IPS DF 6.9 (cell line): ENCODE data around the gene LRP1B.

ENCODE experiments used
- DNase-seq: peaks from one replicate; pipeline ENCODE4 v3.0.0-alpha.2; 2013; ENCODE audit warnings: low read depth, low spot score
- H3K27ac ChIP-seq: one replicate; pipeline ENCODE4 v1.5.1; 2013; ENCODE audit warnings: low read length, control low read depth
- H3K27me3 ChIP-seq: 2 replicates; pipeline ENCODE4 v1.6.1; 2013; ENCODE audit warnings: mild to moderate bottlenecking, low read length; ENCODE audit not compliant: control insufficient read depth, insufficient read depth
- H3K36me3 ChIP-seq: 2 replicates; pipeline ENCODE4 v1.6.1; 2013; ENCODE audit warnings: low read length; ENCODE audit not compliant: control insufficient read depth, insufficient read depth
- H3K4me1 ChIP-seq: 2 replicates; pipeline ENCODE4 v1.6.1; 2013; ENCODE audit warnings: low read length; ENCODE audit not compliant: control insufficient read depth, insufficient read depth
- H3K4me3 ChIP-seq: 2 replicates; pipeline ENCODE4 v1.5.1; 2013; ENCODE audit warnings: mild to moderate bottlenecking, low read length
- H3K9me3 ChIP-seq: 2 replicates; pipeline ENCODE4 v1.6.1; 2013; ENCODE audit warnings: low read length, inconsistent platforms; ENCODE audit not compliant: control insufficient read depth, insufficient read depth
- WGBS: extraction: QIAGEN DNeasy Blood & Tissue Kit; methylation state at CpG from one replicate; pipeline ENCODE4 v1.1.7; 2013; ENCODE audit warnings: mixed read lengths, missing lambda C conversion rate; ENCODE audit not compliant: insufficient read length, insufficient coverage; 5-methylcytosine and 5-hydroxymethylcytosine counted together

LRP1B gene

DNA sequence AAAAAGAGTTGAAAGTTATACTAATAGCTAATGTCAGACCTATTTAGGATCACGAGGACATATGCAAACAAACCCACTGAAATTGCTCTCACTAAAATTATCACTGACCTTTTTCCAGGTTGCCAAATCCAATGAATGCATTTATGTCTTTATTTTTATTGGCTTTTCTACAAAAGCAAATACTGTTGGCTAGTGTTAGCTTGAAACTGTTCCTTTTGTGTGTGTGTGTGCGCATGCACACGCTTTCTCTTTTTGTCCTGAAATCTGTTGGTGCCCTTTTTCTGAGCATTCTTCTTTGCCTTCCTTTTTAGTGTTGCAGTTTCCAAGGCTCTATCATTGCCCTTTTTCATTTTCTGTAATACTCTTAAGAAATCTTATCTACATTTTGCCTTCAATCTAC, 1269.2 kb downstream of the LRP1B start:
- WGBS, result no CpG with 5 or more reads among the region's 3 CpGs
- no peak for DNase-seq
- Histone ChIP-seq H3K27ac (no peak overlapping the region), H3K36me3 (no peaks in the 10 kb centered on the region), H3K4me1 (no peaks in the 10 kb centered on the region), H3K4me3 (no peak overlapping the region), H3K9me3 (no peaks in the 10 kb centered on the region), H3K27me3 (no peaks in the 10 kb centered on the region)

- Histone ChIP-seq H3K4me3 (no peak overlapping the region), H3K27ac (no peak overlapping the region), H3K9me3 (no peaks in the 10 kb centered on the region), H3K27me3 (no peaks in the 10 kb centered on the region), H3K4me1 (no peaks in the 10 kb centered on the region), H3K36me3 (no peaks in the 10 kb centered on the region)
- WGBS, result no CpG with 5 or more reads among the region's 2 CpGs
- DNase-seq, result no peak
Measured at GRCh38 chr2:140855471-140855870, 1275.3 kb downstream of the LRP1B start.

DNA sequence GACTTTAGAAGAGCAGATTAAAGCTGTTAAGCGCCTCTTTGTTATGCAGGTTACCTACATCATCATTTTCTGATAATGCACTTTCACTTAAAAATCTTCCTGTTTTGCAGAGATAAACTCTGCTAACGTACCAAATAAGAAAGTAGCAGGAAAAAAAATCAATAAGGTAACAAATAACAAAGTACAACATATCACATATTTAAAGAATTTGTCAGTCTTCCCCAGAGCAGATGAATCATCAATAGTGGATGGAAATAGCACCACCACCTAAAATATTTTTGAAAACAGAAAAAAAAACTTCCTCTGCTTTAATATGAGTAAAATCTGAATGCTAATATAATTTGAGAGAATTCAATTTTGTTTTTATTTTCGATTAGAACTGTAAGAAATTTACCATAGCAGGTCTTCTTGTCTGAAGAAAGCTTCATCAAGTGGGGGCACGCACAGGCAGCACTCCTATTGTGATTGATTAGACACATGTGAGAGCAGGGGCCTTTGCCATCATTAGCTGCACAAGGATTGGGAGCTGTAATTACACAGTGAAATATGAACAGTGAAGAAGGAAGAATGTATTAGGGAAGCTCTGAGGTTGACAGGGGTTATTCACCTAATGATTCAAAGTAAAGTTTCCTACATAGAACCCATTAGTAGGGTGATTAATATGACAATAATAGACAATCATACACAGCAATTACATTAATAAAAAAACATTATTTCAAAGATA, 1279.4 kb downstream of the LRP1B start:
- Histone ChIP-seq H3K4me3 (no peak overlapping the region), H3K27ac (no peak overlapping the region), H3K27me3 (no peaks in the 10 kb centered on the region), H3K9me3 (no peaks in the 10 kb centered on the region), H3K4me1 (no peaks in the 10 kb centered on the region), H3K36me3 (no peaks in the 10 kb centered on the region)
- no CpG with 5 or more reads among the region's 4 CpGs for WGBS
- DNase-seq, result no peak

DNA sequence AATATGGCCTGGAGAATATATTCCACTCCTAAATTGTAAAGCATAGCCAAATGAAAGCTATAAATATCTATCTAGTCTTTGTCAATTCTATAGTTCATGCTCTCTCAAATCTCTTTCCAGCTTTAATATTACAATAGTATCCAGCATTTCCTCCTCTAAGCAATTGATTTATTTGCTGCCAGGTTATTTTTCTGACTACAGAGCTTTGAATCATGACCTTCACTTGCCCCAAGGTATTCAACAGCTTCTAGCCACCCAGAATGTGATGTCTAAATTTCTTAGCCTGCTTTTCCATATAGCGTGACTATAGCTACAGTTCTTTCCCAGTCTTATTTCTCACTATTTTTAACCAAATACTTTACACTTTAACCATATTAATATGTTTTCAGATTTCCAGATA, 1287.6 kb downstream of the LRP1B start:
- Histone ChIP-seq H3K4me1 (no peaks in the 10 kb centered on the region), H3K27me3 (no peaks in the 10 kb centered on the region), H3K27ac (no peak overlapping the region), H3K36me3 (no peaks in the 10 kb centered on the region), H3K9me3 (no peaks in the 10 kb centered on the region), H3K4me3 (no peak overlapping the region)
- DNase-seq, result no peak
- 100% methylated on average over 1 of the region's 1 CpG for WGBS

DNA sequence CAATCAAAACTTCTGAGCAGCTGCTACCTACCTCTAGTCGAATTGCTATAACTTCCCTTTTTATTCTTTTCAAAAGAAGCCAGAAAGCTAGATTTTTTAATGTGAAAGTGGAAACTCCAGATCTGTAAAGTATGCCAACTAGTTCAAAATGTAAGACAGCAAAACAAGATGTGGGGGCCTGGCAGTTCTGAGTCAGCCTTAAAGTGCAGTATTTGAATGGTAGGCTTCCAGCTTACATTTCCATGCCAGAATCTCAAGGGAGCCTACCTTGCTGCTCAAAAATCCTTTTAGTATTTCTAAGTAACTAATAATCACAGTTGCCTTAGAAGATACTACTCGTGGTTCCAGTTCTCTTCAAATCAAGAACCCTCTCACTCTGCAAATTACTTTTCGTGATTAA, 1288.7 kb downstream of the LRP1B start:
- Histone ChIP-seq H3K36me3 (no peaks in the 10 kb centered on the region), H3K27ac (no peak overlapping the region), H3K9me3 (no peaks in the 10 kb centered on the region), H3K4me3 (no peak overlapping the region), H3K4me1 (no peaks in the 10 kb centered on the region), H3K27me3 (no peaks in the 10 kb centered on the region)
- no peak for DNase-seq
- WGBS, result no CpG with 5 or more reads among the region's 3 CpGs

DNA sequence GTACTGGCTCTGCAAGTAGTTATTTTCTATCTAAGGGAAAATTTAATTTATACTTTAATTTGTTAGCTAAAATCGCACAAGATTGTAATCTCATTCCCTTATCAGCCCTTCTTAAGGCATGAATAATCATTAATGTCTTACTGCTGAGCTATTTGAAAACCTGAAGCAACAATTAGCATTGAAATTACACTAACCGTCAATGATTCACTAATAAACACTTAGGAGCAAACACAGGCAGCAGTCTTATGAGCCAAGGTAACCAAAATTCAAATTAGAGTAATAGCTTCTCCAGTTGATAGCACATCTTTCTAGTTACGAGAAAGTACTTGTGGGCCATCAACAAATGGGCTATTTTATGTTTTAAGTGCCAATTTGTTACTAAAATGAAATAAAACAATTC, 1289.7 kb downstream of the LRP1B start:
- no peak for DNase-seq

GRCh38 chr2:140836826-140837225, 1294.0 kb downstream of the LRP1B start:
- no peak for DNase-seq
- no peaks in the 10 kb centered on the region for H3K4me1 ChIP-seq
- H3K9me3 ChIP-seq, result no peaks in the 10 kb centered on the region
- H3K36me3 ChIP-seq, result no peaks in the 10 kb centered on the region
- no peaks in the 10 kb centered on the region for H3K27me3 ChIP-seq
- no peak overlapping the region for H3K27ac ChIP-seq
- no peak overlapping the region for H3K4me3 ChIP-seq
- WGBS, result no CpG with 5 or more reads among the region's 2 CpGs

More for the DNA sequence above, 1289.7 kb downstream of the LRP1B start:
- Histone ChIP-seq H3K4me3 (no peak overlapping the region), H3K36me3 (no peaks in the 10 kb centered on the region), H3K27me3 (no peaks in the 10 kb centered on the region), H3K4me1 (no peaks in the 10 kb centered on the region), H3K9me3 (no peaks in the 10 kb centered on the region), H3K27ac (no peak overlapping the region)
- WGBS, result no CpG with 5 or more reads among the region's 3 CpGs

DNA sequence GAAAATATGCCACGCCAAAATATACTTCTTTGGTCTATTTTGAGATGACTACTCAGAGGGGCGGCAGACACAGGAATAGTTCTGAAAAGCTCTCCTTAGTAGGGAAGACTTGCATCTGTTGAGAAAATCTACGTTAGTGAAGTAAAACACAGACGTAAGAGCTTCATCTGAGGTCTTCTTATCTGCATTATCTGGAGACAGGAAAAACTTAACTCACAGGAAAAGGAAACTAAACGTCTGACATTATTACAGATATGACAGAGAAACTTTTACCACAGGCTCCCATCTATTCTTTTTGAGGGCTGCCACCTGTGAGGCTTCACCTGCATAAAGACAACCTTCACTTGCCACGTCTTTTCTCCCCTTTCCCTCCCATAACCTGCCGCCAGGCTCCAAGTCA, 1295.7 kb downstream of the LRP1B start:
- no peaks in the 10 kb centered on the region for H3K36me3 ChIP-seq
- no peak overlapping the region for H3K27ac ChIP-seq
- no CpG with 5 or more reads among the region's 7 CpGs for WGBS
- no peaks in the 10 kb centered on the region for H3K4me1 ChIP-seq
- no peaks in the 10 kb centered on the region for H3K9me3 ChIP-seq
- H3K27me3 ChIP-seq, result no peaks in the 10 kb centered on the region
- DNase-seq, result no peak
- no peak overlapping the region for H3K4me3 ChIP-seq

DNA sequence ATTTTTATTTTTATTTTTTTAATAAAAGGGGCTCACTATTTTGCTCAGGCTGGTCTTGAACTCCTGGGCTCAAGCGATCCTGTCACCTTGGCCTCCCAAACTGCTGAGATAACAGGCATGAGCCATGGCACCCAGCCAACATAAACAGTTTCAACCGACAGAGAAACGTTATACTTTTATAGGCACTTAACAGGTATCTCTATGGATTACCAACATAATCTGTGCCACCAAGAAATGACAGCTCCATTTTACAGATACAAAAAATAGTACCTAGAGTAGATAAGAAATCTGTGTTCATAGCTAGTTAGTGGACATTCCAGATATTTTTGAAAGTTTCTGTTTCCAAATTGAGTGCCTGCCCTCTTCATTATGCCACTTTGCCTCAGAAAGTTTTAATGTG, 1316.7 kb downstream of the LRP1B start:
- Histone ChIP-seq H3K4me3 (no peak overlapping the region), H3K9me3 (no peaks in the 10 kb centered on the region), H3K36me3 (no peaks in the 10 kb centered on the region), H3K27me3 (no peaks in the 10 kb centered on the region), H3K27ac (no peak overlapping the region), H3K4me1 (no peaks in the 10 kb centered on the region)
- DNase-seq, result no peak
- WGBS, result no CpG with 5 or more reads among the region's 3 CpGs

GRCh38 chr2:140808820-140809219, 1322.0 kb downstream of the LRP1B start:
- Histone ChIP-seq H3K4me3 (no peak overlapping the region), H3K9me3 (no peaks in the 10 kb centered on the region), H3K27ac (no peak overlapping the region), H3K4me1 (no peaks in the 10 kb centered on the region), H3K27me3 (no peaks in the 10 kb centered on the region), H3K36me3 (no peaks in the 10 kb centered on the region)
- no peak for DNase-seq
- WGBS, result no CpG with 5 or more reads among the region's 1 CpG

DNA sequence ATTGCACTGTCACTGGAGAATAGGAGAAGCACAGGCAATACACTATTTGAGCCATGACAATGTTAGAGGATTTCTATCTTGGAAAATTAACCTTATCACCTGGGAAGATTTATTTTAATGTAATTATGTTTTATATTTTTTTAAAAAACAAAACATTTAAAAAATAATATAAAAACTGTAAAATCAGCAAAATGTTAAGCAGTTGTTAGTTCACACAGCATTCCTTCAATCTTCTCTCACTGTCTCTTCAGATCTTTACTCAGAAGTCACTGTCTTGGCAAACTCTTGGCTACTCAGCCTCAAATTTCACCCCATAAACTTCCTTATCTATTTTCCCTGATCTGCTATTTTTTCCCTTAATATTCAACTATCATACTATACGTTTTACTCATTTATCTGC, 1322.6 kb downstream of the LRP1B start:
- 100% methylated on average over 1 of the region's 1 CpG for whole genome bisulfite sequencing
- DNase-seq, result no peak
- H3K4me1 ChIP-seq, result no peaks in the 10 kb centered on the region
- no peaks in the 10 kb centered on the region for H3K27me3 ChIP-seq
- H3K36me3 ChIP-seq, result no peaks in the 10 kb centered on the region
- no peak overlapping the region for H3K4me3 ChIP-seq
- no peaks in the 10 kb centered on the region for H3K9me3 ChIP-seq
- H3K27ac ChIP-seq, result no peak overlapping the region
